ENCODE data around the gene FAM216A. TPM values are rescaled to one million over a fixed set of nuclear protein-coding genes. Genes with fewer than 3 reads are reported as not detected.

Gene FAM216A
- total and polyA plus RNA-seq, 8 donors = 3.8 to 19.3 (median 5.6) TPM; not detected in 2

- H3K4me3 ChIP-seq = peak within 1 kb of the TSS; percentile 73 to 96 (median 88)
- intact Hi-C loops (cut with DNase I; ENCODE audit: low total_unique reads) = no loop called here
- WGBS, 5 donors = 6 to 14% (median 7%) methylated on average over 39 to 61 of the region's 61 CpGs
- peaks cover 11 to 48% (median 38%) of the 10 kb centered on the region in 4 donors for H3K4me1 ChIP-seq
- no peaks in the 10 kb centered on the region for H3K27me3 ChIP-seq
- DNase-seq = peak; percentile 98 to 100
- TF ChIP-seq EP300 (IDR thresholded peaks at IDR 0.05) = no peak
- TF ChIP-seq POLR2AphosphoS5 (IDR thresholded peaks at IDR 0.05) = peak; percentile 97 to 99 (median 98)
- TF ChIP-seq CTCF (IDR thresholded peaks at IDR 0.05) = peak in 1 of 7 experiments; percentile 14
- TF ChIP-seq POLR2A (IDR thresholded peaks at IDR 0.05) = peak in 2 of 4 donors; percentile 79 to 89
- H3K27ac ChIP-seq = peak within 1 kb of the TSS; percentile 87 to 98 (median 92)
- H3K36me3 ChIP-seq = peaks cover 0 to 12% (median 4%) of the 10 kb centered on the region in 4 donors
- no peaks in the 10 kb centered on the region for H3K9me3 ChIP-seq
Measured at GRCh38 chr12:110501752-110502738, 33.4 kb downstream of the FAM216A start, which contains the start of the genes RAD9B and VPS29. Gene RAD9B, plus strand, starts transcription at chr12:110502331. Its CDS starts 7 bp downstream, at chr12:110502338. Gene VPS29, minus strand, starts transcription at chr12:110502111. Its CDS starts 60 bp downstream, at chr12:110502051.

GRCh38 chr12:110503432-110503831, 34.8 kb downstream of the FAM216A start:
- H3K36me3 ChIP-seq = no peaks in the 10 kb centered on the region
- intact Hi-C loops (cut with DNase I; ENCODE audit: low total_unique reads) = no loop called here
- H3K27me3 ChIP-seq = no peaks in the 10 kb centered on the region
- H3K4me1 ChIP-seq = peaks cover 11 to 36% (median 31%) of the 10 kb centered on the region in 4 donors
- no peak overlapping the region for H3K4me3 ChIP-seq
- no peak overlapping the region for H3K27ac ChIP-seq
- DNase-seq = no peak
- no peaks in the 10 kb centered on the region for H3K9me3 ChIP-seq
- WGBS, 5 donors = 64 to 82% (median 71%) methylated on average over 1 of the region's 1 CpG
- TF ChIP-seq POLR2AphosphoS5 (IDR thresholded peaks at IDR 0.05) (no peak), POLR2A (IDR thresholded peaks at IDR 0.05) (no peak), EP300 (IDR thresholded peaks at IDR 0.05) (no peak), CTCF (IDR thresholded peaks at IDR 0.05) (no peak)

- no peak overlapping the region for H3K27ac ChIP-seq
- H3K4me1 ChIP-seq = peaks cover 7 to 17% (median 13%) of the 10 kb centered on the region in 4 donors
- 75 to 79% (median 77%) methylated on average over 3 of the region's 3 CpGs for WGBS, 5 donors
- H3K4me3 ChIP-seq = no peak overlapping the region
- intact Hi-C loops (cut with DNase I; ENCODE audit: low total_unique reads) = no loop called here
- TF ChIP-seq CTCF (IDR thresholded peaks at IDR 0.05) (no peak), EP300 (IDR thresholded peaks at IDR 0.05) (no peak), POLR2AphosphoS5 (IDR thresholded peaks at IDR 0.05) (no peak), POLR2A (IDR thresholded peaks at IDR 0.05) (no peak)
- no peak for DNase-seq
- H3K9me3 ChIP-seq = no peaks in the 10 kb centered on the region
- H3K36me3 ChIP-seq = no peaks in the 10 kb centered on the region
- no peaks in the 10 kb centered on the region for H3K27me3 ChIP-seq
Measured at GRCh38 chr12:110505332-110505731, 36.7 kb downstream of the FAM216A start.

- Histone ChIP-seq H3K4me1 (peaks cover 0 to 7% (median 3%) of the 10 kb centered on the region in 4 donors), H3K4me3 (no peak overlapping the region), H3K27me3 (no peaks in the 10 kb centered on the region), H3K9me3 (no peaks in the 10 kb centered on the region), H3K27ac (no peak overlapping the region), H3K36me3 (no peaks in the 10 kb centered on the region)
- WGBS, 5 donors = 87 to 93% (median 90%) methylated on average over 4 of the region's 4 CpGs
- TF ChIP-seq POLR2AphosphoS5 (IDR thresholded peaks at IDR 0.05) (no peak), CTCF (IDR thresholded peaks at IDR 0.05) (no peak), POLR2A (IDR thresholded peaks at IDR 0.05) (no peak), EP300 (IDR thresholded peaks at IDR 0.05) (no peak)
- DNase-seq = no peak
- intact Hi-C loops (cut with DNase I; ENCODE audit: low total_unique reads) = no loop called here
Measured at GRCh38 chr12:110508071-110508586, 39.5 kb downstream of the FAM216A start.
